SK-N-SH (cell line): Measurements from ENCODE around the gene CSNK1G2.

Experiments
- CHD2 ChIP-seq: fragments of 150-350 bp; IDR thresholded peaks from 2 replicates; pipeline ENCODE4 v1.6.1; 2018; ENCODE audit warnings: low read length; ENCODE audit not compliant: partially characterized antibody
- CTCF ChIP-seq: fragments of 200-600 bp; sonication (generic); IDR thresholded peaks from 2 replicates; pipeline ENCODE4 v1.6.1; 2017; ENCODE audit warnings: antibody characterized with exemption, mild to moderate bottlenecking, moderate library complexity
- FOSL2 ChIP-seq: IDR thresholded peaks from 2 replicates; pipeline ENCODE4 v1.4.0; 2012; ENCODE audit warnings: low read depth, mild to moderate bottlenecking, moderate library complexity, borderline replicate concordance
- MEF2A ChIP-seq: IDR thresholded peaks from 2 replicates; pipeline ENCODE4 v1.4.0; 2012; ENCODE audit warnings: low read depth, borderline replicate concordance
- NRF1 ChIP-seq: IDR thresholded peaks from 2 replicates; pipeline ENCODE4 v1.6.1; 2012; ENCODE audit warnings: low read depth, mild to moderate bottlenecking, low read length
- POLR2AphosphoS5 ChIP-seq: IDR thresholded peaks from 2 replicates; pipeline ENCODE4 v1.6.1; 2012; ENCODE audit warnings: low read depth, low read length
- REST ChIP-seq: IDR thresholded peaks from 2 replicates; pipeline ENCODE4 v1.6.1; 2012; ENCODE audit warnings: mild to moderate bottlenecking, low read depth, low read length, moderate library complexity
- SIN3A ChIP-seq: IDR thresholded peaks from 2 replicates; pipeline ENCODE4 v1.6.1; 2012; ENCODE audit warnings: low read depth, mild to moderate bottlenecking, low read length, moderate library complexity, borderline replicate concordance
- SMC3 ChIP-seq: IDR thresholded peaks from 2 replicates; pipeline ENCODE4 v1.6.1; 2012; ENCODE audit warnings: low read depth, low read length, improper control_type of control experiment

GRCh38 chr19:1980091-1980808 lies 39.3 kb downstream of the CSNK1G2 start:
- TF ChIP-seq FOSL2 (no peak), CTCF (no peak), NRF1 (no peak), MEF2A (no peak), POLR2AphosphoS5 (no peak), CHD2 (no peak), SMC3 (no peak), REST (no peak), SIN3A (no peak)
